Non-pigmented ciliary epithelial cell (primary cell): ENCODE measurements around the gene ECD.
A peak's percentile ranks its signal among the peaks of the same experiment; 100 is the strongest.

ENCODE experiments used
- DNase-seq: peaks from one replicate; pipeline ENCODE4 v3.0.0-alpha.2; 2010; ENCODE audit warnings: low read depth

ECD gene

GRCh38 chr10:73096449-73097304, 71.1 kb downstream of the ECD start, which contains the start of gene P4HA1:
Gene P4HA1 (minus strand): TSS chr10:73096866. CDS start chr10:73074883, 21,983 bp downstream.
- peak; percentile 81 for DNase-seq

- no peak for DNase-seq
Measured at GRCh38 chr10:73096041-73096448, 71.8 kb downstream of the ECD start.

GRCh38 chr10:73095481-73096021, 72.3 kb downstream of the ECD start:
- DNase-seq = no peak

- no peak for DNase-seq
Measured at GRCh38 chr10:73094986-73095480, 72.8 kb downstream of the ECD start.

GRCh38 chr10:73093922-73094850, 73.6 kb downstream of the ECD start:
- DNase-seq = no peak

DNA sequence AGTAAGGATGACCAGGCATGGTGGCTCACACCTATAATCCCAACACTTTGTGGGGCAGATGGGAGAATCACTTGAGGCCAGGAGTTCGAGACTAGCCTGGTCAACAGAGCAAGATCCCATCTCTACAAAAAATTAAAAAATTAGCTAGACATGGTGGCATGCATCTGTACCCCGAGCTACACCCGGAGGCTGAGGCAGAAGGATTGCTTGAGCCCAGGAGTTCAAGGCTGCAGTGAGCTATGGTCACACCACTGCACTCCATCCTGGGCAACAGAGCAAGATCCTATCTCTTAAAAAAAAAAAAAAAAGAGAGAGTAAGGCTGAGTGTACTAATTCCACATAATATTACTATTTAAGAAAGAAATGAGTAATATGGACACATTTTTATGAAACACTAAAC, 75.0 kb downstream of the ECD start:
- no peak for DNase-seq

- no peak for DNase-seq
Measured at GRCh38 chr10:73088304-73088703, 79.5 kb downstream of the ECD start.

DNA sequence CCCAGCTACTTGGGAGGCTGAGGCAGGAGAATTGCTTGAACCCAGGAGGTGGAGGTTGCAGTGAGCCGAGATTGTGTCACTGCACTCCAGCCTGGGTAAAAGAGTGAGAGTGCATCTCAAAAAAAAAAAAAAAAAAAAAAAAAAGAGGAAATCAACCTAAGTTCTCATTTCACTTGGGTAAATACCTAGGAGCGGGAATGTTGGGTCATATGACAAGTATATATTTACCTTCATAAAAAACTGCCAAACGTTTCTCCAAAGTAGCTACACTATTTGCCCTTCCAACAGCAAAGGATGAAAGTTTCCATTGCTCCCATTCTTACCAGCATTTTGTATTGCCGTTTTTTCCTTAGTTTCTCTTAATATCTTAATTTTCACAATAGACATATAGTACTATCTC, 81.0 kb downstream of the ECD start:
- no peak for DNase-seq

DNA sequence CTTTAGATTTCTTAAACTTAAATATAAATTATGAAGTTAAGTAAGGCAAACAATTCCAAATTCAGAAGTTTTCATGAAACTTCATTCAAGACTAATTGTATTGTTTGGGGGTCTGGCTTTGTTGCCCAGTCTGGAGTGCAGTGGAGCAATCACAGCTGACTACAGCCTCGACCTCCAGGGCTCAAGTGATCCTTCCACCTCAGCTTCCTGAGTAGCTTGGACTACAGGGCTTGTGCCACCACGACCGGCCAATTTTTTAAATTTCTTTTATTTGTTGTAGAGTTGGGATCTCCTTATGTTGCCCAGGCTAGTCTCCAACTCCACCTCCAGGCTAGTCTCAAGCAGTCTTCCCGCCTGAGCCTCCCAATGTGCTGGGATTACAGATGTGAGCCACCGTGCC, 83.6 kb downstream of the ECD start:
- no peak for DNase-seq
